Suppressor macrophage treated with lipopolysaccharide for 4 hours (primary cell): Measurements from ENCODE around the gene GPR12.
A peak's percentile ranks its signal among the peaks of the same experiment; 100 is the strongest.

Source experiments
- DNase-seq: peaks from one replicate; pipeline ENCODE4 v3.0.0-alpha.2; 2020

GPR12 gene

GRCh38 chr13:26759907-26760831 is at the start of gene GPR12:
Gene GPR12, minus strand, starts transcription at chr13:26760786. Its CDS starts 959 bp downstream, at chr13:26759827.
- DNase-seq = peak; percentile 11

- DNase-seq = no peak
These were observed 49.5 kb upstream of the GPR12 start for GRCh38 chr13:26810095-26810494.

GRCh38 chr13:26806891-26807290 is 46.3 kb upstream of the GPR12 start:
- DNase-seq = no peak

GRCh38 chr13:26787961-26788360 is 27.4 kb upstream of the GPR12 start:
- no peak for DNase-seq

- no peak for DNase-seq
These were observed 26.2 kb upstream of the GPR12 start for GRCh38 chr13:26786651-26787295.

- no peak for DNase-seq
These were observed 25.4 kb upstream of the GPR12 start for GRCh38 chr13:26785838-26786630.

GRCh38 chr13:26784704-26785639 is 24.4 kb upstream of the GPR12 start:
- DNase-seq = no peak

- no peak for DNase-seq
These were observed 19.8 kb upstream of the GPR12 start for GRCh38 chr13:26780411-26780810.

- no peak for DNase-seq
These were observed 18.7 kb upstream of the GPR12 start for GRCh38 chr13:26779321-26779720.

- DNase-seq = no peak
These were observed 11.9 kb upstream of the GPR12 start for GRCh38 chr13:26772531-26772930.

- no peak for DNase-seq
These were observed 11.2 kb upstream of the GPR12 start for GRCh38 chr13:26771796-26772195.

- DNase-seq = no peak
These were observed 2.3 kb upstream of the GPR12 start for GRCh38 chr13:26762745-26763345.

- DNase-seq = no peak
These were observed 421 bp upstream of the GPR12 start for GRCh38 chr13:26760832-26761582.

GRCh38 chr13:26759249-26759906 is 1.2 kb downstream of the GPR12 start:
- DNase-seq = no peak

GRCh38 chr13:26758496-26759157 is 2.0 kb downstream of the GPR12 start:
- no peak for DNase-seq

- DNase-seq = no peak
These were observed 3.6 kb downstream of the GPR12 start for GRCh38 chr13:26756961-26757360.

GRCh38 chr13:26752671-26753070 is 7.9 kb downstream of the GPR12 start:
- DNase-seq = no peak

GRCh38 chr13:26749905-26750304 is 10.7 kb downstream of the GPR12 start:
- DNase-seq = no peak

- DNase-seq = no peak
These were observed 11.3 kb downstream of the GPR12 start for GRCh38 chr13:26749285-26749684.

- no peak for DNase-seq
These were observed 12.9 kb downstream of the GPR12 start for GRCh38 chr13:26747706-26748105.
